SK-N-MC (cell line): Measurements from ENCODE around the gene ANP32A.

ENCODE experiments used
- EZH2 ChIP-seq: fragments of 200-600 bp; sonication (generic); IDR thresholded peaks from one replicate; pipeline ENCODE4 v1.6.1; 2017; ENCODE audit warnings: antibody characterized with exemption
- FOXP2 ChIP-seq: optimal IDR thresholded peaks from 2 replicates; pipeline ENCODE3; 2011; ENCODE audit warnings: mild to moderate bottlenecking, moderate library complexity; ENCODE audit not compliant: insufficient read depth; ENCODE audit errors: extremely low read length, control extremely low read depth
- POLR2AphosphoS5 ChIP-seq: IDR thresholded peaks from 2 replicates; pipeline ENCODE4 v1.6.1; 2012; ENCODE audit warnings: mild to moderate bottlenecking, low read depth, low read length, borderline replicate concordance

- no peak for TF ChIP-seq EZH2
- TF ChIP-seq POLR2AphosphoS5 = no peak
- no peak for TF ChIP-seq FOXP2
Measured at GRCh38 chr15:68778876-68779275, 41.8 kb downstream of the ANP32A start.
